ENCODE measurements around the gene TAOK3. TPM values are rescaled to one million over a fixed set of nuclear protein-coding genes. Genes with fewer than 3 reads are reported as not detected.

Gene TAOK3
- total RNA-seq, 4 donors from 2014 or later, result 91.2 to 111 (median 93.2) TPM

- peaks cover 0 to 51% (median 0%) of the 10 kb centered on the region in 3 donors for H3K36me3 ChIP-seq
- TF ChIP-seq POLR2A (IDR thresholded peaks at IDR 0.05), result no peak
- peak in 4 of 6 experiments; percentile 11 to 37 (median 34) for TF ChIP-seq CTCF (IDR thresholded peaks at IDR 0.05)
Measured at GRCh38 chr12:118164798-118165486, 207.8 kb downstream of the TAOK3 start.

GRCh38 chr12:118160536-118160935, 212.2 kb downstream of the TAOK3 start:
- H3K36me3 ChIP-seq, result peaks cover 0 to 71% (median 0%) of the 10 kb centered on the region in 3 donors
- H3K9me3 ChIP-seq, result no peaks in the 10 kb centered on the region
- no peaks in the 10 kb centered on the region for H3K27me3 ChIP-seq
- no peak overlapping the region for H3K4me3 ChIP-seq
- TF ChIP-seq POLR2A (IDR thresholded peaks at IDR 0.05), result no peak
- no peak for TF ChIP-seq CTCF (IDR thresholded peaks at IDR 0.05)
- no peak for DNase-seq
- H3K4me1 ChIP-seq, result no peaks in the 10 kb centered on the region
- no peak overlapping the region for H3K27ac ChIP-seq

More at GRCh38 chr12:118164798-118165486, 207.8 kb downstream of the TAOK3 start:
- Histone ChIP-seq H3K4me1 (no peaks in the 10 kb centered on the region), H3K9me3 (no peaks in the 10 kb centered on the region), H3K4me3 (no peak overlapping the region), H3K27me3 (no peaks in the 10 kb centered on the region), H3K27ac (no peak overlapping the region)
- DNase-seq, result no peak

GRCh38 chr12:118151755-118152154, 221.0 kb downstream of the TAOK3 start:
- no peaks in the 10 kb centered on the region for H3K27me3 ChIP-seq
- no peak for DNase-seq
- no peak for TF ChIP-seq POLR2A (IDR thresholded peaks at IDR 0.05)
- TF ChIP-seq CTCF (IDR thresholded peaks at IDR 0.05), result no peak
- H3K4me1 ChIP-seq, result peaks cover 0 to 4% (median 0%) of the 10 kb centered on the region in 4 donors
- no peak overlapping the region for H3K4me3 ChIP-seq
- no peaks in the 10 kb centered on the region for H3K9me3 ChIP-seq
- no peak overlapping the region for H3K27ac ChIP-seq
- peaks cover 0 to 43% (median 0%) of the 10 kb centered on the region in 3 donors for H3K36me3 ChIP-seq

- Histone ChIP-seq H3K9me3 (no peaks in the 10 kb centered on the region), H3K27me3 (no peaks in the 10 kb centered on the region), H3K36me3 (peaks cover 0 to 49% (median 0%) of the 10 kb centered on the region in 3 donors), H3K27ac (no peak overlapping the region), H3K4me3 (no peak overlapping the region), H3K4me1 (peaks cover 0 to 4% (median 0%) of the 10 kb centered on the region in 4 donors)
- no peak for TF ChIP-seq POLR2A (IDR thresholded peaks at IDR 0.05)
- TF ChIP-seq CTCF (IDR thresholded peaks at IDR 0.05), result no peak
- DNase-seq, result no peak
Measured at GRCh38 chr12:118150625-118151024, 222.1 kb downstream of the TAOK3 start.

- Histone ChIP-seq H3K4me3 (no peak overlapping the region), H3K27ac (no peak overlapping the region), H3K27me3 (no peaks in the 10 kb centered on the region), H3K9me3 (no peaks in the 10 kb centered on the region), H3K36me3 (peaks cover 0 to 67% (median 0%) of the 10 kb centered on the region in 3 donors), H3K4me1 (peaks cover 0 to 4% (median 0%) of the 10 kb centered on the region in 4 donors)
- DNase-seq, result no peak
- TF ChIP-seq POLR2A (IDR thresholded peaks at IDR 0.05) (no peak), CTCF (IDR thresholded peaks at IDR 0.05) (no peak)
Measured at GRCh38 chr12:118148287-118148686, 224.4 kb downstream of the TAOK3 start.

Data from Peyer's patch (tissue), 4 donors.